DOHH2 (cell line): ENCODE data around the gene EIF1AD.
"Not testable (repeated sequence)": the region's sequence is repeated elsewhere in the genome, so short reads cannot be mapped to it uniquely, and the experiment has no call there.

Source experiments
- H3F3A ChIP-seq: fragments of 200-600 bp; sonication (generic), shearing (Covaris generic); 2 replicates; pipeline ENCODE4 v1.6.0; 2016; ENCODE audit warnings: antibody characterized with exemption, mild to moderate bottlenecking; ENCODE audit not compliant: control insufficient read depth, insufficient read depth
- H3K27ac ChIP-seq: fragments of 200-600 bp; sonication (generic); 2 replicates; pipeline ENCODE4 v1.5.1; 2014; ENCODE audit warnings: low read depth, mild to moderate bottlenecking, low read length, moderate library complexity
- H3K27me3 ChIP-seq: fragments of 200-600 bp; sonication (generic); 2 replicates; pipeline ENCODE4 v1.6.1; 2014; ENCODE audit warnings: mild to moderate bottlenecking, low read length, mixed read lengths; ENCODE audit not compliant: control insufficient read depth
- H3K36me3 ChIP-seq: fragments of 200-600 bp; sonication (generic); 2 replicates; pipeline ENCODE4 v1.6.1; 2014; ENCODE audit warnings: mild to moderate bottlenecking, low read length, moderate library complexity, mixed read lengths; ENCODE audit not compliant: control insufficient read depth
- H3K4me1 ChIP-seq: fragments of 200-600 bp; sonication (generic); 2 replicates; pipeline ENCODE4 v1.6.1; 2014; ENCODE audit warnings: mild to moderate bottlenecking, low read length, mixed read lengths; ENCODE audit not compliant: control insufficient read depth
- H3K4me2 ChIP-seq: fragments of 200-600 bp; sonication (generic); 2 replicates; pipeline ENCODE4 v1.6.0; 2014; ENCODE audit warnings: mild to moderate bottlenecking, low read length, moderate library complexity
- H3K4me3 ChIP-seq: fragments of 200-600 bp; sonication (generic); 2 replicates; pipeline ENCODE4 v1.5.1; 2014; ENCODE audit warnings: mild to moderate bottlenecking, low read length, mixed read lengths
- H3K79me2 ChIP-seq: fragments of 200-600 bp; sonication (generic); 2 replicates; pipeline ENCODE4 v1.6.1; 2014; ENCODE audit warnings: mild to moderate bottlenecking, low read length, mixed read lengths; ENCODE audit not compliant: control insufficient read depth
- H3K9me2 ChIP-seq: fragments of 200-600 bp; sonication (generic); replicated peaks from 2 replicates; pipeline ENCODE4 v1.6.1; 2014; ENCODE audit warnings: mild to moderate bottlenecking, low read length, mixed read lengths; ENCODE audit not compliant: control insufficient read depth
- H3K9me3 ChIP-seq: fragments of 200-600 bp; sonication (generic); 2 replicates; pipeline ENCODE4 v1.6.1; 2014; ENCODE audit warnings: antibody characterized with exemption, low read length, mixed read lengths; ENCODE audit not compliant: control insufficient read depth, insufficient read depth
- H4K20me1 ChIP-seq: fragments of 200-600 bp; sonication (generic); 2 replicates; pipeline ENCODE4 v1.6.0; 2014; ENCODE audit warnings: low read depth, mild to moderate bottlenecking, antibody characterized with exemption, low read length, moderate library complexity; ENCODE audit not compliant: control insufficient read depth, insufficient read depth
- CTCF ChIP-seq: fragments of 200-600 bp; sonication (generic); IDR thresholded peaks from one replicate; pipeline ENCODE4 v1.5.1; 2014; ENCODE audit warnings: antibody characterized with exemption, mild to moderate bottlenecking, low read depth, low read length; ENCODE audit not compliant: poor library complexity, severe bottlenecking
- EZH2phosphoT487 ChIP-seq: fragments of 200-600 bp; sonication (generic); IDR thresholded peaks from 2 replicates; pipeline ENCODE4 v1.6.1; 2017; ENCODE audit warnings: borderline replicate concordance, mild to moderate bottlenecking, antibody characterized with exemption, low read length, moderate library complexity, mixed read lengths

EIF1AD gene

GRCh38 chr11:65950711-65951110 lies 51.2 kb downstream of the EIF1AD start:
- H3K4me3 ChIP-seq, H3K79me2 ChIP-seq: not testable (repeated sequence)

GRCh38 chr11:65947603-65948125 lies 54.3 kb downstream of the EIF1AD start:
- H3K4me3 ChIP-seq: no peak overlapping the region

More at GRCh38 chr11:65950711-65951110, 51.2 kb downstream of the EIF1AD start:
- H3K9me2 ChIP-seq, H3K4me1 ChIP-seq, H3F3A ChIP-seq, H3K36me3 ChIP-seq, H3K4me2 ChIP-seq, H3K9me3 ChIP-seq, H4K20me1 ChIP-seq, H3K27ac ChIP-seq, H3K27me3 ChIP-seq: not testable (repeated sequence)

GRCh38 chr11:65947133-65947532 lies 54.8 kb downstream of the EIF1AD start:
- Histone ChIP-seq H3K4me1 (no peaks in the 10 kb centered on the region), H3K9me3 (no peaks in the 10 kb centered on the region), H3K9me2 (no peaks in the 10 kb centered on the region), H3K4me3 (no peak overlapping the region), H3F3A (no peaks in the 10 kb centered on the region), H3K4me2 (no peak overlapping the region), H3K79me2 (no peaks in the 10 kb centered on the region), H4K20me1 (no peaks in the 10 kb centered on the region), H3K36me3 (no peaks in the 10 kb centered on the region), H3K27me3 (no peaks in the 10 kb centered on the region), H3K27ac (no peak overlapping the region)
- no peak for TF ChIP-seq CTCF
- no peak for TF ChIP-seq EZH2phosphoT487

More at GRCh38 chr11:65947603-65948125, 54.3 kb downstream of the EIF1AD start:
- no peaks in the 10 kb centered on the region for H4K20me1 ChIP-seq
- H3K4me2 ChIP-seq: no peak overlapping the region
- H3K79me2 ChIP-seq: no peaks in the 10 kb centered on the region
- no peaks in the 10 kb centered on the region for H3K36me3 ChIP-seq
- no peaks in the 10 kb centered on the region for H3F3A ChIP-seq
- no peak for TF ChIP-seq CTCF
- no peak for TF ChIP-seq EZH2phosphoT487
- H3K4me1 ChIP-seq: no peaks in the 10 kb centered on the region
- no peaks in the 10 kb centered on the region for H3K9me2 ChIP-seq
- H3K27ac ChIP-seq: no peak overlapping the region
- H3K27me3 ChIP-seq: no peaks in the 10 kb centered on the region
- H3K9me3 ChIP-seq: no peaks in the 10 kb centered on the region

- Histone ChIP-seq H3K4me1 (no peaks in the 10 kb centered on the region), H3F3A (no peaks in the 10 kb centered on the region), H3K4me2 (no peak overlapping the region), H3K9me2 (no peaks in the 10 kb centered on the region), H4K20me1 (no peaks in the 10 kb centered on the region), H3K79me2 (no peaks in the 10 kb centered on the region), H3K4me3 (no peak overlapping the region), H3K27me3 (peaks cover 1% of the 10 kb centered on the region; the same call in 1 of the 2 replicates), H3K27ac (no peak overlapping the region), H3K36me3 (no peaks in the 10 kb centered on the region), H3K9me3 (no peaks in the 10 kb centered on the region)
- TF ChIP-seq EZH2phosphoT487 (no peak), CTCF (no peak)
Measured at GRCh38 chr11:65946655-65947054, 55.3 kb downstream of the EIF1AD start.
